ENCODE results near the gene PRTFDC1.

Gene PRTFDC1

DNA sequence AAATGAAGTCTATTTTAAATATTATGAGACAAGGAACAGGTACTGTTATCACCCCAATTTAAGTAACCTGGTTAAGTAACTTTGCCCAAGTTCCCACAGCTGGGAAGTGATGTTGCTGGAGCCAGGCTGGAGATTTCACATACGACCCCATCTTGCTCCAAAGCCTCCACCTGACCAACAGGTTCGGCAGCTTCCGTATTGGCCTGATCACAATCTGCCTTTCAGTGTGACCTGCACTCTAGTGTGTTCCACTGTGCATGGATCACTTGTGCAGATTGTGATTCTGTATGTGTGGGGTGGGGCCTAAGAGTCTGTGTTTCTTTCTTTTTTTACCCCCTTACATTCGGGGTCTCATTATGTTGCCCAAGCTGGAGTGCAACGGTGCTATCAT lies 66.1 kb downstream of the PRTFDC1 start:
- H3K9me3 ChIP-seq (ENCODE audit: control insufficient read depth, low read length) = no peaks in the 10 kb centered on the region
- H3K4me3 ChIP-seq (ENCODE audit: insufficient read depth in 1 of 2, low read depth in 1 of 2, low read length in 2 of 2) = no peak overlapping the region
- no peak overlapping the region for H2AK5ac ChIP-seq (ENCODE audit: low read length, severe bottlenecking)

DNA sequence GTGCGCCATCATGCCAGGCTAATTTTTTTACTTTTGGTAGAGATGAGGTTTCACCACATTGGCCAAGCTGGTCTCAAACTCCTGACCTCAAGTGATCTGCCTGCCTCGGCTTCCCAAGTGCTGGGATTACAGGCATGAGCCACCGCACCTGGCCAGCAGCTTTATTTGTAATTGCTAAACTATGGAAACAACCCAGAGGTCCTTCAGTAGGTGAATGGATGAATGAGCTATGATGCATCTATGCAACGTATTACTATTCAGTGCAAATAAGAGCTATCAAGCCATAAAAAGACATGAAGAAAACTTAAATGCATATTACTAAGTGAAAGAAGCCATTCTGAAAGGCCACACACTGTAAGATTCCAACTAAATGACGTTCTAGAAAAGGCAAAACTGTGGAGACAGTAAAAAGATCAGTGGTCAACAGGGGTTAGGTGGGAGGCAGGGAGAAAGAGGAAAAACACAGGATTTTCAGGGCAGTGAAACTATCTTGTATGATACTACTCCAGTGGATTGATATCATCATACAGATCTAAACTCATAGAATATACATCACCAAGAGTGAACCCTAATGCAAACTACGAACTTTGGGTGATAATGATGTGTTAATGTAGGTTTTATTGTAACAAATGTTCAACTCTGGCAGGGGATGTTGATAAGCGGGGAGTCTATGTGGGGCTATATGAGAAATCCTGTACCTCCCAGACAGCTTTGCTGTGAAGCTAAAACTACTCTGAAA lies 66.7 kb downstream of the PRTFDC1 start:
- H3K4ac ChIP-seq (ENCODE audit: low read depth in 1 of 2, low read length in 2 of 2) = no peak overlapping the region
- no peak overlapping the region for H3K4me2 ChIP-seq (ENCODE audit: low read length, poor library complexity, severe bottlenecking)
- H4K91ac ChIP-seq (ENCODE audit: low read length) = no peak overlapping the region
- H3K79me1 ChIP-seq (replicated peaks; ENCODE audit: low read length, poor library complexity, severe bottlenecking) = no peaks in the 10 kb centered on the region
- no peak overlapping the region for H2BK15ac ChIP-seq (ENCODE audit: low read depth, poor library complexity, severe bottlenecking)
- DNase-seq = no peak
- no peak overlapping the region for H2BK120ac ChIP-seq (ENCODE audit: low read depth, low read length)
- peaks cover 18% of the 10 kb centered on the region for H3K4me1 ChIP-seq (ENCODE audit: control insufficient read depth, insufficient read depth, low read depth, low read length)
- H2BK12ac ChIP-seq (ENCODE audit: low read length in 2 of 2) = no peak overlapping the region
- no peak overlapping the region for H3K9ac ChIP-seq (ENCODE audit: low read length)
- H3K14ac ChIP-seq (ENCODE audit: low read length in 2 of 2) = no peak overlapping the region
- no peak overlapping the region for H2AK5ac ChIP-seq (ENCODE audit: low read length, severe bottlenecking)
- WGBS = 95% methylated on average over 6 of the region's 7 CpGs
- no peaks in the 10 kb centered on the region for H3K9me3 ChIP-seq (ENCODE audit: control insufficient read depth, low read length)
- no peak overlapping the region for H4K8ac ChIP-seq (ENCODE audit: low read length)
- H3K27ac ChIP-seq (ENCODE audit: low read length, poor library complexity, severe bottlenecking) = no peak overlapping the region
- no peak overlapping the region for H3K4me3 ChIP-seq (ENCODE audit: insufficient read depth in 1 of 2, low read depth in 1 of 2, low read length in 2 of 2)
- no peak overlapping the region for H2BK5ac ChIP-seq (ENCODE audit: low read depth, low read length, poor library complexity, severe bottlenecking)
- H3K23ac ChIP-seq (ENCODE audit: low read length in 2 of 2) = no peak overlapping the region
- H3K36me3 ChIP-seq (ENCODE audit: control insufficient read depth in 1 of 2, insufficient read depth in 2 of 2, low read depth in 1 of 2, low read length in 2 of 2) = no peaks in the 10 kb centered on the region
- no peak overlapping the region for H3K18ac ChIP-seq (ENCODE audit: low read depth in 1 of 2, low read length in 2 of 2)
- H2AFZ ChIP-seq (ENCODE audit: low read depth, low read length) = no peak overlapping the region
- H3K27me3 ChIP-seq (ENCODE audit: control insufficient read depth in 1 of 2, insufficient read depth in 1 of 2, low read length in 2 of 2) = no peaks in the 10 kb centered on the region

More for the DNA sequence above, 66.1 kb downstream of the PRTFDC1 start:
- Histone ChIP-seq H2BK12ac (ENCODE audit: low read length in 2 of 2) (no peak overlapping the region), H3K27ac (ENCODE audit: low read length, poor library complexity, severe bottlenecking) (no peak overlapping the region), H3K79me1 (replicated peaks; ENCODE audit: low read length, poor library complexity, severe bottlenecking) (no peaks in the 10 kb centered on the region), H4K8ac (ENCODE audit: low read length) (no peak overlapping the region), H3K14ac (ENCODE audit: low read length in 2 of 2) (no peak overlapping the region), H3K18ac (ENCODE audit: low read depth in 1 of 2, low read length in 2 of 2) (no peak overlapping the region), H2AFZ (ENCODE audit: low read depth, low read length) (no peak overlapping the region), H3K4ac (ENCODE audit: low read depth in 1 of 2, low read length in 2 of 2) (no peak overlapping the region), H3K27me3 (ENCODE audit: control insufficient read depth in 1 of 2, insufficient read depth in 1 of 2, low read length in 2 of 2) (no peaks in the 10 kb centered on the region), H2BK5ac (ENCODE audit: low read depth, low read length, poor library complexity, severe bottlenecking) (no peak overlapping the region), H3K23ac (ENCODE audit: low read length in 2 of 2) (no peak overlapping the region), H3K36me3 (ENCODE audit: control insufficient read depth in 1 of 2, insufficient read depth in 2 of 2, low read depth in 1 of 2, low read length in 2 of 2) (no peaks in the 10 kb centered on the region), H2BK120ac (ENCODE audit: low read depth, low read length) (no peak overlapping the region), H3K4me1 (ENCODE audit: control insufficient read depth, insufficient read depth, low read depth, low read length) (peaks cover 19% of the 10 kb centered on the region), H2BK15ac (ENCODE audit: low read depth, poor library complexity, severe bottlenecking) (no peak overlapping the region), H3K4me2 (ENCODE audit: low read length, poor library complexity, severe bottlenecking) (no peak overlapping the region), H4K91ac (ENCODE audit: low read length) (no peak overlapping the region), H3K9ac (ENCODE audit: low read length) (no peak overlapping the region)
- WGBS = 85% methylated on average over 4 of the region's 5 CpGs
- no peak for DNase-seq

DNA sequence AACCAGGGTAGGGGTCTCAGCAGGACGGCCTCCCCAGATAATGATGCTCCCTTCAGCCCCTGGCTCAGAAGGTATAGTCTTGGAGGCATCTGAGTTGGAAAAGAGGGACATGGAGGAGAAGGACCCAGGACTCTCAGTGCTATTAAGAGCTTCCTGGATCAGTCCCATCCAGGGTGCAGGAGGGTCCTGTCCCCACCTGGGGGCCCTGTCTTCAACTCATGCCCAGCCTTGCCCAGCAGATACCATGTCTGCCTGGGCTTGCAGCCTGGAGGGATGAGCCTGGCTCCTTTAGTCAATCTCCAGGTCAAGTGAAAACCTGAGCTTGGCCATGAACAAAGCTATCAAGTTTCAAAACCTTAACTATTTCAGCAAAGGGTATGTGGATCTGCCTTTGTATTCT lies 67.6 kb downstream of the PRTFDC1 start:
- H3K23ac ChIP-seq (ENCODE audit: low read length in 2 of 2) = no peak overlapping the region
- H3K4me2 ChIP-seq (ENCODE audit: low read length, poor library complexity, severe bottlenecking) = no peak overlapping the region
- no peak overlapping the region for H4K91ac ChIP-seq (ENCODE audit: low read length)
- H3K18ac ChIP-seq (ENCODE audit: low read depth in 1 of 2, low read length in 2 of 2) = no peak overlapping the region
- no peak overlapping the region for H2AFZ ChIP-seq (ENCODE audit: low read depth, low read length)
- H3K27ac ChIP-seq (ENCODE audit: low read length, poor library complexity, severe bottlenecking) = peak overlapping the region; percentile 72
- peak overlapping the region; percentile 37 for H2AK5ac ChIP-seq (ENCODE audit: low read length, severe bottlenecking)
- H3K79me1 ChIP-seq (replicated peaks; ENCODE audit: low read length, poor library complexity, severe bottlenecking) = no peaks in the 10 kb centered on the region
- H3K4ac ChIP-seq (ENCODE audit: low read depth in 1 of 2, low read length in 2 of 2) = no peak overlapping the region
- H2BK15ac ChIP-seq (ENCODE audit: low read depth, poor library complexity, severe bottlenecking) = no peak overlapping the region
- H3K9me3 ChIP-seq (ENCODE audit: control insufficient read depth, low read length) = no peaks in the 10 kb centered on the region
- no peaks in the 10 kb centered on the region for H3K27me3 ChIP-seq (ENCODE audit: control insufficient read depth in 1 of 2, insufficient read depth in 1 of 2, low read length in 2 of 2)
- H2BK120ac ChIP-seq (ENCODE audit: low read depth, low read length) = no peak overlapping the region
- no peaks in the 10 kb centered on the region for H3K36me3 ChIP-seq (ENCODE audit: control insufficient read depth in 1 of 2, insufficient read depth in 2 of 2, low read depth in 1 of 2, low read length in 2 of 2)
- 84% methylated on average over 1 of the region's 1 CpG for WGBS
- peak overlapping the region; percentile 9 for H2BK5ac ChIP-seq (ENCODE audit: low read depth, low read length, poor library complexity, severe bottlenecking)
- H3K4me3 ChIP-seq (ENCODE audit: insufficient read depth in 1 of 2, low read depth in 1 of 2, low read length in 2 of 2) = no peak overlapping the region
- H2BK12ac ChIP-seq (ENCODE audit: low read length in 2 of 2) = no peak overlapping the region
- no peak overlapping the region for H3K14ac ChIP-seq (ENCODE audit: low read length in 2 of 2)
- DNase-seq = no peak
- H4K8ac ChIP-seq (ENCODE audit: low read length) = no peak overlapping the region
- H3K9ac ChIP-seq (ENCODE audit: low read length) = no peak overlapping the region
- H3K4me1 ChIP-seq (ENCODE audit: control insufficient read depth, insufficient read depth, low read depth, low read length) = peaks cover 10% of the 10 kb centered on the region

DNA sequence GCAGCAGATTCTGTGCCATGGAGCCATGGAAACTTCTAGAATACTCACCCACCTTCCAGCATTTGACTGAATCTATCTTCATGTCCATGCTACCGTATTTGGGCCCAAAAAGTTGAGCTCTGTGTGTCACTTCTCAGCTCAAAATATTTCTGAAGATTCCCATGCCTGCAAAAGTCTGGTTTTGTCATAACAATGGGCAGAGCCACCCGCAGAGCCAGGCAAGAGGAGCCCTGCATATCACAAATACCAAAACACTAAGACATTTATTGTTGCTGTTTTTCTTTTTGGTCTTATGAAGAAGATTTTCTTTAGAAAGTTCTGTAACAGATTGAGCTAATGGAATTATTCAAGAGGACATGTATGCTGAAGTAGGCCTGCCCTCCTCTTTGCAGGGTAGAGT lies 68.1 kb downstream of the PRTFDC1 start:
- no peak for DNase-seq
- Histone ChIP-seq H2BK120ac (ENCODE audit: low read depth, low read length) (no peak overlapping the region), H3K23ac (ENCODE audit: low read length in 2 of 2) (no peak overlapping the region), H3K27ac (ENCODE audit: low read length, poor library complexity, severe bottlenecking) (peak overlapping the region; percentile 72), H3K18ac (ENCODE audit: low read depth in 1 of 2, low read length in 2 of 2) (no peak overlapping the region), H3K9me3 (ENCODE audit: control insufficient read depth, low read length) (no peaks in the 10 kb centered on the region), H3K9ac (ENCODE audit: low read length) (no peak overlapping the region), H4K8ac (ENCODE audit: low read length) (no peak overlapping the region), H2AK5ac (ENCODE audit: low read length, severe bottlenecking) (peak overlapping the region; percentile 61), H2BK5ac (ENCODE audit: low read depth, low read length, poor library complexity, severe bottlenecking) (no peak overlapping the region), H2BK12ac (ENCODE audit: low read length in 2 of 2) (no peak overlapping the region), H3K4ac (ENCODE audit: low read depth in 1 of 2, low read length in 2 of 2) (no peak overlapping the region), H2AFZ (ENCODE audit: low read depth, low read length) (no peak overlapping the region), H3K4me1 (ENCODE audit: control insufficient read depth, insufficient read depth, low read depth, low read length) (peaks cover 10% of the 10 kb centered on the region), H3K14ac (ENCODE audit: low read length in 2 of 2) (no peak overlapping the region), H3K4me2 (ENCODE audit: low read length, poor library complexity, severe bottlenecking) (no peak overlapping the region), H3K79me1 (replicated peaks; ENCODE audit: low read length, poor library complexity, severe bottlenecking) (no peaks in the 10 kb centered on the region), H3K36me3 (ENCODE audit: control insufficient read depth in 1 of 2, insufficient read depth in 2 of 2, low read depth in 1 of 2, low read length in 2 of 2) (no peaks in the 10 kb centered on the region), H4K91ac (ENCODE audit: low read length) (no peak overlapping the region), H3K4me3 (ENCODE audit: insufficient read depth in 1 of 2, low read depth in 1 of 2, low read length in 2 of 2) (no peak overlapping the region), H3K27me3 (ENCODE audit: control insufficient read depth in 1 of 2, insufficient read depth in 1 of 2, low read length in 2 of 2) (no peaks in the 10 kb centered on the region), H2BK15ac (ENCODE audit: low read depth, poor library complexity, severe bottlenecking) (no peak overlapping the region)
- WGBS = 88% methylated on average over 1 of the region's 2 CpGs

All from mesenchymal stem cell (in vitro differentiated cells and primary cell).